ENCODE data around the gene TUBA3D. TPM values are rescaled to one million over a fixed set of nuclear protein-coding genes. Genes with fewer than 3 reads are reported as not detected.
"Not testable (repeated sequence)": the region's sequence is repeated elsewhere in the genome, so short reads cannot be mapped to it uniquely, and the experiment has no call there.

TUBA3D gene
- total RNA-seq, 4 donors from 2014 or later, result not detected

DNA sequence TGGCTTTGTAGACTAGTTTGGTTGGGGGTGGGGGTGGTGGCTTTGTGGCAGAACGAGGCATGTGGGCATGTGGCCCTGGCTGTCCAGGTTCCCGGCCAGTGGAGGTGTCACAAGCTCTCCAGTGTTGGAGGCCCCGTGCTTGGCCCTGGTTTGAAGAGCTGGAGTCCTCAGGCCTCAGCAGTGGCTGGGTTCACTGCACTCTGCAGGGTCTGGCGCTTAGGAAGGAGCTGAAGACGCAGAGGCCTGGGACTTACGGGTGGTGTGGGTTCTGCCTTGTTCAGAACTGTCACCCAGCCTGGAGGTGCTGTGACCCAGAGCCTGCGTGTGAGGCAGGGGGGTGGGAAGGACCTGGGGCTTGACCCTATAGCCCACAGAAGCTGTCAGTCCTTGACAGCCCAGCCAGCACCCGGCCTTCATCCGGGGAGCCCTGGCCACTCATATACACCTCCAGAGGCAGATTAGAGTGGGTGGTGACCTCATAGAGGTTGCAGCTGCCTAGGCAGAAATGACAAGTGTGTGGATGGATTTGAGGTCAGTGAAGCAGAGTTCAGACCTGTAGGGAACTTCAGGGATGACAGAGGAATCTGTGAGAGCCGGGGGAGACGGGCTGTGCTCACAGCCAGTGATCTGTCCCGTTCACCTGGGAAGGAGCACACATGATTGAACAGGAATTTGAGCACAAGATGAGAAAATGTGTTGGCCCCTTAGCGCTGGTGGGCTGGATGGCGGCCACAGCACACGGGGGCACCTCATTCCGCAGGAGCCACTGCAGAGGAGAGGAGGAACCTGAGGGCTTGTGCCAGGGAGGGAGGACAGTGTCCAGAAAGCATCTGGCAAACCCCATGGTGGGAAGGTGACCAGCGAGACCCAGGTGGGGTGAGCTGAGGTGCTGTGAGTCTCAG lies 36.3 kb downstream of the TUBA3D start:
- WGBS, result 73% methylated on average over 8 of the region's 17 CpGs
- DNase-seq (ENCODE audit: low spot score in 2 of 2); H3K4me1 ChIP-seq; H3K27ac ChIP-seq; H3K9me3 ChIP-seq; H3K4me3 ChIP-seq; H3K27me3 ChIP-seq: not testable (repeated sequence)
- H3K36me3 ChIP-seq, result peaks cover 72% of the 10 kb centered on the region

DNA sequence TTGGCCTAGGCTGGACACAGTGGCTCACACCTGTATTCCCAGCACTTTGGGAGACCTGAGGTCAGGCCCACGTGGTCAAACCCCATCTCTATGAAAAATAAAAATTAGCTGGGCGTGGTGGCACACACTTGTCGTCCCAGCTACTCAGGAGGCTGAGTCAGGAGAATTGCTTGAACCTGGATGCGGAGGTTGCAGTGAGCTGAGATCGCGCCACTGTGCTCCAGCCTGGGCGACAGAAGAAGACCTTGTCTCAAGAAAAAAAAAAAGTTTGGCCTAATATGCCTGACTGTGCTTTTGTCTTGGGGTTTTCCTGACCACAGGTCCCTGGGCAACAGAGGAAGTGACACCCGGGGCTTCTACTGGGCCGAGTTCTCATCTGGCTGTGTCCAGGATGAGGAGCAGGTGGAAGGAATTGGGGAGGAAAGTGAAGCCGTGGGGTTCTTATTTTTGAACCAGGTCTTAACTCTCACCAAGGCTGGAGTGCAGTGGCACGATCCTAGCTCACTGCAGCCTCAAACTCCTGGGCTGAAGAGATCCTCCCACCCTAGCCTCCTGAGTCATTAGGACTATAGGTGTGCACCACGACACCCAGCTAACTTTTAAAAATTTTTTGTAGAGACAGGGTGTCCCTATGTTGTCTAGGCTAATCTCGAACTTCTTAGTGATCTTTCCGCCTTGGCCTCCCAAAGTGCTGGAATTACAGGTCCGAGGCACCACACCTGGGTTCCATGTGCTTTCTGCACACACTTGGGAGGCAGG lies 38.7 kb downstream of the TUBA3D start:
- not testable (repeated sequence) for H3K4me1 ChIP-seq; H3K27ac ChIP-seq; H3K27me3 ChIP-seq; DNase-seq (ENCODE audit: low spot score in 2 of 2); H3K4me3 ChIP-seq; H3K9me3 ChIP-seq
- H3K36me3 ChIP-seq, result peaks cover 73% of the 10 kb centered on the region
- WGBS, result 60% methylated on average over 13 of the region's 15 CpGs

DNA sequence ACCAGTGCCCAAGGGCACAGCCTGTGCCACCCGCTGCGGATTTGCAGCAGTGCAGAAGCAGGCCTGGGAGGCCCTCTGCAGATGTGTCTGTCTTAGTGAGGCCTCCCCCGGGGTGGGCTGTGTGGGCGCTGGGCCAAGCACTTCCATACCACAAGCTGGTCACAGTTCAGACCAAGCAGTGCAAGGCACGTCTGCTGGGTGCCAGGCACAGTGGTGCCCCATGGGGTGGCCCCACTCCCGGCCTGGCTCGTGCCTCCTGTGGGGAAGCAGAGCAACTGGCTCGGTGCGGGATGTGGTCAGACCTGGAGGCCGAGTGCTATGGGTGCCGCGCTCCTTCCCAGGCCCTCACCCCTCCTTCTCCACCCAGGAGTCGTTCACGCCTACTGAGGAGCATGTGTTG lies 39.3 kb downstream of the TUBA3D start:
- H3K36me3 ChIP-seq, result peaks cover 73% of the 10 kb centered on the region
- 100% methylated on average over 2 of the region's 14 CpGs for WGBS
- H3K4me3 ChIP-seq; H3K4me1 ChIP-seq; DNase-seq (ENCODE audit: low spot score in 2 of 2); H3K9me3 ChIP-seq; H3K27ac ChIP-seq; H3K27me3 ChIP-seq: not testable (repeated sequence)

DNA sequence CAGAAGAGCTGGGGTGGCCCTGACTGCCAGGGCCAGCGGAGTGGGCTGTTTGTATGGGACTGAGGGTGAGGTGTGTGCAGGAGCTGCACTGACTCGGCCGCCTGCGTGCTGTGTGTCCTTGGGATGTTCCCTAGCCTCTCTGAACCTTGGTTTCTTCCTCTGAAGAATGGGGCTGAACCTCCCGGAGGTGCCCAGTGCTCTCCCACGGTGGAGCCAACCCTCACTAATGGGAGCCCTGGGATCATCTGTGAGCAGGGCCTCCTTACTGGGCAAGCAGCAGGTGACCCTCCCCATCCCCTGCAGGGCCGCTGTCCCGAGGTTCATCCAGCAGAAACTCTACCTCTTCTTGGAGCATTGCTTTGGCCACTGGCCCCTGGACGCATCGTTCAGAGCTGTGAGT lies 40.1 kb downstream of the TUBA3D start:
- WGBS, result no CpG with 5 or more reads among the region's 10 CpGs
- peak in 1 of 2 donors; percentile 32 for DNase-seq (ENCODE audit: low spot score in 2 of 2)
- no peak overlapping the region for H3K4me3 ChIP-seq

DNA sequence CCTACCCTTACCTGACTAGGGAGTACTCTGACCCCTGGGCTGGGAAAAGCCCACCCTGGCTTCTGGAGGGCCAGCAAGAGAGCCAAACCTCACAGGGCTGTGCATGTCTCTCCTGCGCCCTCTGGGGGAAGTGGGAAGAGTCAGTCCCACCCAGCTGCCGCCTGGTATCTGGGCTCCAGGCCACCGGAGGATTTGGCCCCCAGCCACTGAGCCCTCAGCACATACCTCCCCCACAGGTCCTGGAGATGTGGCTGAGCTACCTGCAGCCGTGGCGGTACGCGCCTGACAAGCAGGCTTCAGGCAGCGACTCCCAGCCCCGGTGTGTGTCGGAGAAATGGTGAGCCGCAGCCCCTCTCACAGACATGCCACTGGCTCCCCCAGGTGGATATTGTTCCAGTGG lies 40.7 kb downstream of the TUBA3D start:
- not testable (repeated sequence) for H3K27ac ChIP-seq, H3K4me3 ChIP-seq, H3K4me1 ChIP-seq, H3K27me3 ChIP-seq, H3K9me3 ChIP-seq
- WGBS, result no CpG with 5 or more reads among the region's 11 CpGs
- DNase-seq (ENCODE audit: low spot score in 2 of 2), result peak in 1 of 2 donors; percentile 47
- H3K36me3 ChIP-seq, result peaks cover 75% of the 10 kb centered on the region

More for the DNA sequence above, 40.1 kb downstream of the TUBA3D start:
- H3K27ac ChIP-seq, result no peak overlapping the region
- TF ChIP-seq, protein P1, sequence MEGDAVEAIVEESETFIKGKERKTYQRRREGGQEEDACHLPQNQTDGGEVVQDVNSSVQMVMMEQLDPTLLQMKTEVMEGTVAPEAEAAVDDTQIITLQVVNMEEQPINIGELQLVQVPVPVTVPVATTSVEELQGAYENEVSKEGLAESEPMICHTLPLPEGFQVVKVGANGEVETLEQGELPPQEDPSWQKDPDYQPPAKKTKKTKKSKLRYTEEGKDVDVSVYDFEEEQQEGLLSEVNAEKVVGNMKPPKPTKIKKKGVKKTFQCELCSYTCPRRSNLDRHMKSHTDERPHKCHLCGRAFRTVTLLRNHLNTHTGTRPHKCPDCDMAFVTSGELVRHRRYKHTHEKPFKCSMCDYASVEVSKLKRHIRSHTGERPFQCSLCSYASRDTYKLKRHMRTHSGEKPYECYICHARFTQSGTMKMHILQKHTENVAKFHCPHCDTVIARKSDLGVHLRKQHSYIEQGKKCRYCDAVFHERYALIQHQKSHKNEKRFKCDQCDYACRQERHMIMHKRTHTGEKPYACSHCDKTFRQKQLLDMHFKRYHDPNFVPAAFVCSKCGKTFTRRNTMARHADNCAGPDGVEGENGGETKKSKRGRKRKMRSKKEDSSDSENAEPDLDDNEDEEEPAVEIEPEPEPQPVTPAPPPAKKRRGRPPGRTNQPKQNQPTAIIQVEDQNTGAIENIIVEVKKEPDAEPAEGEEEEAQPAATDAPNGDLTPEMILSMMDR (IDR thresholded peaks at IDR 0.05), result no peak
- TF ChIP-seq POLR2AphosphoS5 (IDR thresholded peaks at IDR 0.05), result no peak
- TF ChIP-seq POLR2A (IDR thresholded peaks at IDR 0.05), result no peak
- TF ChIP-seq EP300 (IDR thresholded peaks at IDR 0.05), result no peak
- peaks cover 75% of the 10 kb centered on the region for H3K36me3 ChIP-seq
- no peaks in the 10 kb centered on the region for H3K4me1 ChIP-seq
- no peaks in the 10 kb centered on the region for H3K9me3 ChIP-seq
- no peaks in the 10 kb centered on the region for H3K27me3 ChIP-seq

DNA sequence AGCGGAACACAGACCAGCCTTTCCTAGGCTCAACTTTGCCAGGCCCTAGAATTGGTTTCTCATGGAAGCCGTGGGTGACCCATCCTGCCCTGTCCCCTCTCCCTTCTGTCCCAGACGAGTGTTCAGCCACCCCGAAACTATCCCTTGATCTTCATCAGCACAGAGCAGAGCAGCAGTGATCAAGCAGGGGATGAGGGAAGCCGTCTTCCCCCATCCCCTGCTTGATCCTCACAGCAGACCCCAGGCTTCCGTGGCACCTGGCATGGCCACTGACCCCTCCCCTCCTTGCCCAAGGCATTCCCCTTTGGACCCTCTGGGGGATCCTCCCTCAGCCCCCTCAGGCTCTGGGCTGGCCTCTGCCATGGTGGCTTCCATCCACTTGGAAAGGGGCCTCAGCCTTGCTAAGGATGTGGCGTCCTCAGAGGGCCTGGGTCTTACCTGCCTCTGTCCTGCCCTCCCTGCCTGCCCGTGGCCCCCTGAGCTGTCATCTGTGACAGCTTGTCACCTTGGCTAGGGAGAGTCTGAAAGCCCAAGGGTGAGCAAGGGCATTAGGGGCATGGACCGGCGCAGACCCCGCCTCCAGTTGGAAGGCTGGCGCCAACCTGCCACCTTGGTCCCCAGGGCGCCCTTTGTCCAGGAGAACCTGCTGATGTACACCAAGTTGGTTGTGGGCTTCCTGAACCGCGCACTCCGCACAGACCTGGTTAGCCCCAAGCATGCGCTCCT lies 41.4 kb downstream of the TUBA3D start:
- WGBS, result 92% methylated on average over 17 of the region's 17 CpGs
- H3K36me3 ChIP-seq, result peaks cover 69% of the 10 kb centered on the region

DNA sequence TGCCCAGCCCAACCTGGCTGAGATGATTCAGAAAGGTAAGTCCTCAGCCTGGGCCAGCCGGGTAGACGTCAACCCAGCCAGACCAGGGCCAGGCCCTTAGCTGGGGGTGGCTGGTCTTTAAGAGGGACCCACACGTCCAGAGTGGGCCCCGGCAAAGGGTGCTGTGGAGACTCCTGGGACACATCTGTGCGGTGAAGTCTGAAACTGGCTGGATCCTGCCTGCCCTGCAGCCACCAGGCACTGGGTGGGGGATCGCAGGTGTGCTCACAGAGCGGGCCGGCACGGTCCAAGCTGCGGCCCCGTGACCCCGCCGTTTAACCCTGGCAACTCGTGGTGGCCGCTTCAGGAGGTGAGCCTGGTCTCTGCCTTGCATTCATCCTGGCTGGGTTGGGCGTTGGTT lies 41.9 kb downstream of the TUBA3D start:
- not testable (repeated sequence) for H3K4me1 ChIP-seq, H3K27me3 ChIP-seq, H3K27ac ChIP-seq, H3K4me3 ChIP-seq, H3K9me3 ChIP-seq
- peak in 1 of 2 donors; percentile 63 for DNase-seq (ENCODE audit: low spot score in 2 of 2)
- 85% methylated on average over 10 of the region's 16 CpGs for WGBS
- peaks cover 63% of the 10 kb centered on the region for H3K36me3 ChIP-seq

More for the DNA sequence above, 41.4 kb downstream of the TUBA3D start:
- peak; percentile 54 to 69 for DNase-seq (ENCODE audit: low spot score in 2 of 2)
- Histone ChIP-seq H3K27me3 (no peaks in the 10 kb centered on the region), H3K4me1 (no peaks in the 10 kb centered on the region), H3K9me3 (no peaks in the 10 kb centered on the region), H3K27ac (no peak overlapping the region), H3K4me3 (no peak overlapping the region)
- TF ChIP-seq POLR2AphosphoS5 (IDR thresholded peaks at IDR 0.05) (no peak), POLR2A (IDR thresholded peaks at IDR 0.05) (no peak), EP300 (IDR thresholded peaks at IDR 0.05) (no peak)
- TF ChIP-seq, protein P1 (IDR thresholded peaks at IDR 0.05), result no peak

DNA sequence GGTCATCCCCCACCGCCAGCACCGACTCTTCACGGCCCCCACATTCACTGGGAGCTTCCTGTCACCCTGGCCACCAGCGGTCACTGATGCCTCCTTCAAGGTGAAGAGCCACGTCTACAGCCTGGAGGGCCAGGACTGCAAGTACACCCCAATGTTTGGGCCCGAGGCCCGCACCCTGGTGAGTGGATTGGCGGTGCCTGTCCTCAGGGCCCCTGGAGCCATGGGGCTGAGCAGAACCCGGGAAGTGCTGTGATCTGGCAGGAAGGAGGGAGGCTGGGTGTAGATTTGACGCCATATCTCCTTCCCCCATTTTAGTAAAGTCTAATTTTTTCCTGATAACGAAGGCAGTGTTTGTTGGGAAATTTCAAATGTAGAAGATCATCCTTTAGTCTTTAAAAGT lies 42.6 kb downstream of the TUBA3D start:
- DNase-seq (ENCODE audit: low spot score in 2 of 2), result peak; percentile 35 to 42
- not testable (repeated sequence) for H3K27ac ChIP-seq, H3K27me3 ChIP-seq, H3K4me1 ChIP-seq, H3K4me3 ChIP-seq, H3K9me3 ChIP-seq
- H3K36me3 ChIP-seq, result peaks cover 58% of the 10 kb centered on the region
- 94% methylated on average over 4 of the region's 11 CpGs for WGBS

Measured in suprapubic skin (tissue), 4 donors.